K562 (cell line): ENCODE results near the gene ARMCX2. TPM values are rescaled to one million over a fixed set of nuclear protein-coding genes. Genes with fewer than 3 reads are reported as not detected.

Experiments
- ATF1 ChIP-seq, 2 experiments: fragments of 450-650 bp in 1 of 2; IDR thresholded peaks; 2 replicates each; pipeline ENCODE4 v1.6.1; 2016; ENCODE audit warnings: missing compliant biosample characterization in 1 of 2, missing genetic modification characterization in 1 of 2
- CHD2 ChIP-seq: IDR thresholded peaks from 2 replicates; pipeline ENCODE4 v1.6.1; 2011; ENCODE audit warnings: low read depth, low read length
- CXXC5 ChIP-seq: fragments of 250-450 bp; sonication (Bioruptor Pico); IDR thresholded peaks from 2 replicates; pipeline ENCODE4 v1.8.0; 2022; ENCODE audit warnings: inconsistent platforms, mild to moderate bottlenecking, moderate library complexity
- E2F3 ChIP-seq: fragments of 250-450 bp; sonication (Bioruptor Pico); IDR thresholded peaks from 2 replicates; pipeline ENCODE4 v1.4.0; 2020; ENCODE audit warnings: mild to moderate bottlenecking
- ELF1 ChIP-seq: fragments of 200-800 bp; sonication (Bioruptor generic); IDR thresholded peaks from 2 replicates; pipeline ENCODE4 v1.6.1; 2016; ENCODE audit warnings: missing genetic modification characterization, missing compliant biosample characterization
- FOXJ3 ChIP-seq: sonication (generic); formaldehyde crosslinking; IDR thresholded peaks from 2 replicates; pipeline ENCODE4 v1.4.0; 2020; ENCODE audit warnings: mild to moderate bottlenecking, missing genetic modification reagents
- HEY1 ChIP-seq: fragments of 250-450 bp; sonication (Bioruptor Pico); IDR thresholded peaks from 2 replicates; pipeline ENCODE4 v1.5.0; 2020; ENCODE audit warnings: mild to moderate bottlenecking, moderate library complexity, borderline replicate concordance
- MAFF ChIP-seq: IDR thresholded peaks from 2 replicates; pipeline ENCODE4 v1.6.1; 2012; ENCODE audit warnings: low read length, improper control_type of control experiment
- NCOR1 ChIP-seq: fragments of 450-650 bp; IDR thresholded peaks from 2 replicates; pipeline ENCODE4 v1.6.1; 2016; ENCODE audit warnings: mild to moderate bottlenecking, moderate library complexity
- NEUROD1 ChIP-seq: fragments of 150-350 bp; IDR thresholded peaks from 2 replicates; pipeline ENCODE4 v1.6.1; 2014; ENCODE audit warnings: borderline replicate concordance, low read length, low read depth; ENCODE audit not compliant: partially characterized antibody
- NR2C1 ChIP-seq, 2 experiments: fragments of 450-650 bp; IDR thresholded peaks; 2 replicates each; pipeline ENCODE4 v1.6.1; 2017; ENCODE audit warnings: mild to moderate bottlenecking in 2 of 2, antibody characterized with exemption in 1 of 2, inconsistent platforms in 1 of 2, missing compliant biosample characterization in 1 of 2, missing genetic modification characterization in 1 of 2
- PTBP1 ChIP-seq: fragments of 200-400 bp; formaldehyde crosslinking; IDR thresholded peaks from 2 replicates; pipeline ENCODE4 v1.6.1; 2017; ENCODE audit warnings: low read depth, low read length
- RAD51 ChIP-seq: fragments of 450-650 bp; IDR thresholded peaks from 2 replicates; pipeline ENCODE4 v1.7.1; 2016; ENCODE audit warnings: low read depth, mild to moderate bottlenecking, borderline replicate concordance
- RBM14 ChIP-seq: fragments of 200-400 bp; formaldehyde crosslinking; IDR thresholded peaks from 2 replicates; pipeline ENCODE4 v1.6.1; 2018; ENCODE audit warnings: low read depth, mild to moderate bottlenecking, low read length, moderate library complexity, borderline replicate concordance; ENCODE audit not compliant: insufficient read depth
- RNF2 ChIP-seq: sonication (generic); IDR thresholded peaks from 2 replicates; pipeline ENCODE4 v1.6.1; 2016
- SIN3A ChIP-seq, 2 experiments: fragments of 150-350 bp in 1 of 2; IDR thresholded peaks; 2 replicates each; pipeline ENCODE4 v1.6.1; 2011 to 2016; ENCODE audit warnings: borderline replicate concordance in 2 of 2, low read depth in 2 of 2, low read length in 2 of 2, mild to moderate bottlenecking in 2 of 2, moderate library complexity in 2 of 2; ENCODE audit not compliant: control insufficient read depth in 1 of 2
- STAT5B ChIP-seq: fragments of 250-450 bp; sonication (Bioruptor Pico); IDR thresholded peaks from 2 replicates; pipeline ENCODE4 v1.8.0; 2021; ENCODE audit warnings: mild to moderate bottlenecking, inconsistent platforms
- TCF7L2 ChIP-seq: fragments of 150-350 bp; IDR thresholded peaks from 2 replicates; pipeline ENCODE4 v1.6.1; 2016; ENCODE audit warnings: low read depth, mild to moderate bottlenecking, low read length, moderate library complexity
- TRIM24 ChIP-seq, 2 experiments: fragments of 450-650 bp; IDR thresholded peaks; 2 replicates each; pipeline ENCODE4 v1.6.1; 2016
- TRIM28 ChIP-seq: fragments of 450-650 bp; IDR thresholded peaks from 2 replicates; pipeline ENCODE4 v1.6.1; 2017
- ZBED1 ChIP-seq: IDR thresholded peaks from 2 replicates; pipeline ENCODE4 v1.6.1; 2014
- ZC3H11A ChIP-seq: IDR thresholded peaks from 2 replicates; pipeline ENCODE4 v1.6.1; 2012; ENCODE audit warnings: low read depth, low read length, improper control_type of control experiment
- ZNF23 ChIP-seq: fragments of 250-450 bp; sonication (Bioruptor Pico); IDR thresholded peaks from 2 replicates; pipeline ENCODE4 v1.4.0; 2020; ENCODE audit warnings: mild to moderate bottlenecking
- ZNF707 ChIP-seq: fragments of 250-450 bp; sonication (Bioruptor Pico); conservative IDR thresholded peaks from 2 replicates; pipeline ENCODE4 v1.8.0; 2022; ENCODE audit warnings: inconsistent platforms, mild to moderate bottlenecking, moderate library complexity
- polyA plus RNA-seq, 8 experiments: library from polyadenylated mRNA; depleted of rRNA in 4 of 8; stranded (reverse) in 5 of 8; unstranded in 3 of 8; fragments of >200 nt; fragmentation: Nextera tagmentation in 2 of 8; fragmentation: Illumina TruSeq in 1 of 8; extraction: Ambion mirVana in 2 of 8; extraction: Trizol in 1 of 8; gene quantifications; 2 replicates each; pipeline versions ENCODE4 v1.2.1 to v1.2.3, GENCODE V29; 2011 to 2014; ENCODE audit warnings: inconsistent platforms in 1 of 8, missing spikeins in 1 of 8
- total RNA-seq, 7 experiments: library from RNA; depleted of rRNA in 6 of 7; stranded (reverse); fragments of >200 nt in 6 of 7; fragmentation: Illumina TruSeq in 2 of 7; extraction: Trizol in 2 of 7; gene quantifications; 2 replicates each; pipeline versions ENCODE4 v1.2.1 to v1.2.3, GENCODE V29; 2011 to 2021; ENCODE audit warnings: low replicate concordance in 1 of 7
- TF ChIP-seq, protein P1 (sequence below): fragments of 450-650 bp; IDR thresholded peaks from 2 replicates; pipeline ENCODE4 v1.6.1; 2014; ENCODE audit warnings: low read depth, mild to moderate bottlenecking, moderate library complexity, borderline replicate concordance
- TF ChIP-seq, protein P2 (sequence below): fragments of 250-450 bp; sonication (Bioruptor Pico); IDR thresholded peaks from 2 replicates; pipeline ENCODE4 v1.4.0; 2020; ENCODE audit warnings: borderline replicate concordance

Gene ARMCX2
- total and polyA plus RNA-seq, 9 of the 15 experiments (the other 6 are each of a cell fraction or from before 2014, with no cell fraction given): 0.03 to 0.16 TPM; not detected in 7

DNA sequence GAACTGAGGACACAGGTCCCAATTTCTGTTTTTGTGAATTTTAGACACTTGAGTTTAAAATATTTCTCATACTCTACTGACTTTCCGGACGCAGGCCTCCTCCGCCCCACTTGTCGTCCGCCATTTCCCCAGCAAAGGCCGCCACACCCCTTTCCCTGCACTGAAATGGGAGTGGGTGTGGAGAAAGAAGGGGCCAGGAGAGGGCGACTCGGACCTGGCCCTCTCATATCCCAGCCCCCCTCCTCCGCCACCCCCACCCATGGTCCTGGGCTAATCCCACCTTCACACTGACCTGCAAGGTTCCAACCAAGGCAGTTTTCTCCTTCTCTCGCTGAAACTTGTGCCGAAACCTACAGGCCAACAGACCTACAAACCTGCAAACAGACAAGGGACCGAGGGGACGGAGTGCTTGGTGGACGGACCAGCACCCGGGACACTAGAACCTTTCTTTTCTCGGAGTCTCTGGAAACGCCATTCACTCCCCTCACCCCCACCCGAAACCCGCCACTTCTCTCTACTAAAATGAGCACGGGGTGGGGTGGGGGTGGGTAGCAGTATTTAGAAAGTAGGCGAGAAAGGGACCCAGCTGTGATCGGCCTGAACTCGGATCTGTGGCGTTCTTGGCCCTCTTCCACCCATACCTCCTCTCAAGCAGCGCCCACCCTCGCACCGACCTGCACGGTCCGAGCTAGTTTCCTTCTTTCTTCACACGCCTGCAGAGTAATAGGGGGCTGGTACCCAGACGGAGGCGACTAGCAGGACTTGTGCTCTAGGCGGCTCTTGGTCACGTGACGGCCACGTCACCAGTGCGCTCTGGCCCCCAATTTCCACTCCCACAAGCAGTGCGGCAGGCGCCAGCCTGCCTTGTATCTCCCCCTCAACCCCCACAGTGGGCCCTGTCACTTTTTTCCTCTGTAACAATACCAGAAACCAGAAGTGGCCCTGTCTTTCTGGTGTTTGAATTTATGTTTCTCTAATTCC lies 42.1 kb downstream of the ARMCX2 start, which contains the start of gene ARMCX6 (continued):
- no peak for TF ChIP-seq TRIM24 (IDR thresholded peaks at IDR 0.05)
- TF ChIP-seq TCF7L2: no peak
- no peak for TF ChIP-seq RBM14
- TF ChIP-seq TRIM28: no peak
- TF ChIP-seq, protein P1, sequence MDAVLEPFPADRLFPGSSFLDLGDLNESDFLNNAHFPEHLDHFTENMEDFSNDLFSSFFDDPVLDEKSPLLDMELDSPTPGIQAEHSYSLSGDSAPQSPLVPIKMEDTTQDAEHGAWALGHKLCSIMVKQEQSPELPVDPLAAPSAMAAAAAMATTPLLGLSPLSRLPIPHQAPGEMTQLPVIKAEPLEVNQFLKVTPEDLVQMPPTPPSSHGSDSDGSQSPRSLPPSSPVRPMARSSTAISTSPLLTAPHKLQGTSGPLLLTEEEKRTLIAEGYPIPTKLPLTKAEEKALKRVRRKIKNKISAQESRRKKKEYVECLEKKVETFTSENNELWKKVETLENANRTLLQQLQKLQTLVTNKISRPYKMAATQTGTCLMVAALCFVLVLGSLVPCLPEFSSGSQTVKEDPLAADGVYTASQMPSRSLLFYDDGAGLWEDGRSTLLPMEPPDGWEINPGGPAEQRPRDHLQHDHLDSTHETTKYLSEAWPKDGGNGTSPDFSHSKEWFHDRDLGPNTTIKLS: peak; percentile 66; the same call in 1 of the 2 replicates
- TF ChIP-seq SIN3A (IDR thresholded peaks at IDR 0.05; ENCODE audit: borderline replicate concordance in 2 of 2, control insufficient read depth in 1 of 2, low read depth in 2 of 2, low read length in 2 of 2): 0 out of 4 replicates have a peak, but pooled peaks of 1 of the 2 experiments have one; percentile 30
- no peak for TF ChIP-seq ZBED1
- no peak for TF ChIP-seq ZNF707 (CRISPR knock-in tag)
- TF ChIP-seq MAFF: no peak
- TF ChIP-seq ELF1 (tag): no peak
- 0 out of 2 replicates have a peak, but pooled peaks have one; percentile 39 for TF ChIP-seq ZC3H11A
- no peak; the same call in 1 of the 2 replicates for TF ChIP-seq ATF1 (CRISPR knock-in tag; IDR thresholded peaks at IDR 0.05)
- TF ChIP-seq ATF1 (tag; IDR thresholded peaks at IDR 0.05): peak; percentile 83
- peak; percentile 32; the same call in 1 of the 2 replicates for TF ChIP-seq CXXC5 (CRISPR knock-in tag)
- TF ChIP-seq NEUROD1: no peak
- TF ChIP-seq, protein P2, sequence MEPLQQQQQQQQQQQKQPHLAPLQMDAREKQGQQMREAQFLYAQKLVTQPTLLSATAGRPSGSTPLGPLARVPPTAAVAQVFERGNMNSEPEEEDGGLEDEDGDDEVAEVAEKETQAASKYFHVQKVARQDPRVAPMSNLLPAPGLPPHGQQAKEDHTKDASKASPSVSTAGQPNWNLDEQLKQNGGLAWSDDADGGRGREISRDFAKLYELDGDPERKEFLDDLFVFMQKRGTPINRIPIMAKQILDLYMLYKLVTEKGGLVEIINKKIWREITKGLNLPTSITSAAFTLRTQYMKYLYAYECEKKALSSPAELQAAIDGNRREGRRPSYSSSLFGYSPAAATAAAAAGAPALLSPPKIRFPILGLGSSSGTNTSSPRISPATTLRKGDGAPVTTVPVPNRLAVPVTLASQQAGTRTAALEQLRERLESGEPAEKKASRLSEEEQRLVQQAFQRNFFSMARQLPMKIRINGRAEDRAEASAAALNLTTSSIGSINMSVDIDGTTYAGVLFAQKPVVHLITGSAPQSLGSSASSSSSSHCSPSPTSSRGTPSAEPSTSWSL (CRISPR knock-in tag): no peak
- TF ChIP-seq NR2C1 (IDR thresholded peaks at IDR 0.05): no peak
- TF ChIP-seq NR2C1 (tag; IDR thresholded peaks at IDR 0.05): no peak
- no peak for TF ChIP-seq RNF2
- no peak for TF ChIP-seq HEY1
- TF ChIP-seq CHD2: no peak
- no peak for TF ChIP-seq PTBP1
- TF ChIP-seq RAD51: peak; percentile 96
- TF ChIP-seq E2F3 (CRISPR knock-in tag): no peak
- no peak for TF ChIP-seq FOXJ3 (CRISPR knock-in tag)
- no peak for TF ChIP-seq STAT5B
- TF ChIP-seq NCOR1: no peak
- TF ChIP-seq ZNF23 (CRISPR knock-in tag): no peak
